ENCODE measurements around the gene XIST.

The XIST gene

GRCh38 chrX:73839152-73839551, 13.4 kb downstream of the XIST start:
- TF ChIP-seq, protein P1, sequence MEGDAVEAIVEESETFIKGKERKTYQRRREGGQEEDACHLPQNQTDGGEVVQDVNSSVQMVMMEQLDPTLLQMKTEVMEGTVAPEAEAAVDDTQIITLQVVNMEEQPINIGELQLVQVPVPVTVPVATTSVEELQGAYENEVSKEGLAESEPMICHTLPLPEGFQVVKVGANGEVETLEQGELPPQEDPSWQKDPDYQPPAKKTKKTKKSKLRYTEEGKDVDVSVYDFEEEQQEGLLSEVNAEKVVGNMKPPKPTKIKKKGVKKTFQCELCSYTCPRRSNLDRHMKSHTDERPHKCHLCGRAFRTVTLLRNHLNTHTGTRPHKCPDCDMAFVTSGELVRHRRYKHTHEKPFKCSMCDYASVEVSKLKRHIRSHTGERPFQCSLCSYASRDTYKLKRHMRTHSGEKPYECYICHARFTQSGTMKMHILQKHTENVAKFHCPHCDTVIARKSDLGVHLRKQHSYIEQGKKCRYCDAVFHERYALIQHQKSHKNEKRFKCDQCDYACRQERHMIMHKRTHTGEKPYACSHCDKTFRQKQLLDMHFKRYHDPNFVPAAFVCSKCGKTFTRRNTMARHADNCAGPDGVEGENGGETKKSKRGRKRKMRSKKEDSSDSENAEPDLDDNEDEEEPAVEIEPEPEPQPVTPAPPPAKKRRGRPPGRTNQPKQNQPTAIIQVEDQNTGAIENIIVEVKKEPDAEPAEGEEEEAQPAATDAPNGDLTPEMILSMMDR (IDR thresholded peaks at IDR 0.05; ENCODE audit: control insufficient read depth, extremely low read depth, insufficient read depth) = no peak
- no peak for DNase-seq (ENCODE audit: low read depth)
- H3K4me3 ChIP-seq (ENCODE audit: low read depth, low read length) = no peak overlapping the region

- TF ChIP-seq, protein P1 (IDR thresholded peaks at IDR 0.05; ENCODE audit: control insufficient read depth, extremely low read depth, insufficient read depth) = no peak
- H3K4me3 ChIP-seq (ENCODE audit: low read depth, low read length) = no peak overlapping the region
- DNase-seq (ENCODE audit: low read depth) = no peak
Observed at GRCh38 chrX:73838123-73838522, 14.4 kb downstream of the XIST start.

- TF ChIP-seq, protein P1 (IDR thresholded peaks at IDR 0.05; ENCODE audit: control insufficient read depth, extremely low read depth, insufficient read depth) = no peak
- no peak overlapping the region for H3K4me3 ChIP-seq (ENCODE audit: low read depth, low read length)
- no peak for DNase-seq (ENCODE audit: low read depth)
Observed at GRCh38 chrX:73836956-73837477, 15.5 kb downstream of the XIST start.

DNA sequence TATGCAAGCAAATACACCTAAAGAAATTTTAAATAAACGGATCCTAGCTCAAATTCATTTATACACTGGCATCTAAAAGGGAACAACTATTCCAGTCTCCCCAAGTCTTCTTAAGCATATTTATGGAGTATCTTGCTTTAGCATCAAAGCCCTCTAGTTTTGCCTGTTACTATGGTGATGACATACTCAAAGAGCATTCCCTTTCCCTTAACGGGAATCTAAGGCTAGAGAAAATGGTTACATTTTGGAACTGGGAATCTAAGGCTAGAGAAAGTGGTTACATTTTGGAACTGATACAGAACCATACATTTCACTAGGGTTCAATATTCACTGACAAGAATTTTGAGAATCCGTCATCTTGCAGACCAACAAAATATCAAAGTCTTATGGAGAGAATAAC, 18.3 kb downstream of the XIST start:
- no peak for DNase-seq (ENCODE audit: low read depth)
- TF ChIP-seq, protein P1 (IDR thresholded peaks at IDR 0.05; ENCODE audit: control insufficient read depth, extremely low read depth, insufficient read depth) = no peak
- no peak overlapping the region for H3K4me3 ChIP-seq (ENCODE audit: low read depth, low read length)

GRCh38 chrX:73832319-73832718, 20.2 kb downstream of the XIST start:
- DNase-seq (ENCODE audit: low read depth) = no peak
- TF ChIP-seq, protein P1 (IDR thresholded peaks at IDR 0.05; ENCODE audit: control insufficient read depth, extremely low read depth, insufficient read depth) = no peak
- H3K4me3 ChIP-seq (ENCODE audit: low read depth, low read length) = no peak overlapping the region

- TF ChIP-seq, protein P1 (IDR thresholded peaks at IDR 0.05; ENCODE audit: control insufficient read depth, extremely low read depth, insufficient read depth) = no peak
- no peak for DNase-seq (ENCODE audit: low read depth)
- no peak overlapping the region for H3K4me3 ChIP-seq (ENCODE audit: low read depth, low read length)
Observed at GRCh38 chrX:73831500-73831899, 21.0 kb downstream of the XIST start.

Measured in LNCaP clone FGC (cell line).